H9 (cell line): ENCODE measurements around the gene KMT2C. TPM values are rescaled to one million over a fixed set of nuclear protein-coding genes. Genes with fewer than 3 reads are reported as not detected.

Experiments used
- DNase-seq: peaks from one replicate; pipeline ENCODE4 v3.0.0-alpha.2; 2017
- H2AFZ ChIP-seq: one replicate; pipeline ENCODE4 v1.6.1; 2013; ENCODE audit warnings: mild to moderate bottlenecking, low read length, control low read depth, moderate library complexity
- H2AK5ac ChIP-seq: 2 replicates; pipeline ENCODE4 v1.6.1; 2013; ENCODE audit warnings: low read length, control low read depth, mixed read lengths; ENCODE audit not compliant: insufficient read length
- H2BK120ac ChIP-seq: one replicate; pipeline ENCODE4 v1.6.1; 2013; ENCODE audit warnings: low read depth, mild to moderate bottlenecking, low read length, control low read depth, inconsistent platforms; ENCODE audit not compliant: poor library complexity, severe bottlenecking
- H2BK12ac ChIP-seq: 2 replicates; pipeline ENCODE4 v1.6.1; 2013; ENCODE audit warnings: low read length, control low read depth, mixed read lengths, low read depth; ENCODE audit not compliant: insufficient read length
- H2BK15ac ChIP-seq: 2 replicates; pipeline ENCODE4 v1.6.1; 2013; ENCODE audit warnings: low read depth, low read length, control low read depth
- H2BK20ac ChIP-seq: one replicate; pipeline ENCODE4 v1.6.1; 2013; ENCODE audit warnings: low read depth, mild to moderate bottlenecking, low read length, control low read depth, inconsistent platforms; ENCODE audit not compliant: poor library complexity, severe bottlenecking
- H2BK5ac ChIP-seq: 2 replicates; pipeline ENCODE4 v1.6.1; 2013; ENCODE audit warnings: low read length, control low read depth, mixed read lengths; ENCODE audit not compliant: insufficient read length
- H3K14ac ChIP-seq: 2 replicates; pipeline ENCODE4 v1.6.1; 2013; ENCODE audit warnings: low read length, control low read depth; ENCODE audit not compliant: insufficient read depth
- H3K18ac ChIP-seq: 2 replicates; pipeline ENCODE4 v1.6.1; 2013; ENCODE audit warnings: low read depth, mild to moderate bottlenecking, mixed read lengths, low read length, control low read depth; ENCODE audit not compliant: insufficient read length
- H3K23ac ChIP-seq: 2 replicates; pipeline ENCODE4 v1.6.1; 2013; ENCODE audit warnings: low read length, control low read depth, mixed read lengths, low read depth; ENCODE audit not compliant: insufficient read length
- H3K23me2 ChIP-seq: 2 replicates; pipeline ENCODE4 v1.6.1; 2013; ENCODE audit warnings: low read depth, mild to moderate bottlenecking, mixed read lengths, low read length, control low read depth; ENCODE audit not compliant: insufficient read length, poor library complexity, severe bottlenecking
- H3K27ac ChIP-seq: 2 replicates; pipeline ENCODE4 v1.5.1; 2013; ENCODE audit warnings: low read length, control low read depth, mixed read lengths, low read depth; ENCODE audit not compliant: insufficient read length
- H3K27me3 ChIP-seq: 2 replicates; pipeline ENCODE4 v1.6.1; 2013; ENCODE audit warnings: low read length, control low read depth, inconsistent platforms; ENCODE audit not compliant: insufficient read depth
- H3K4ac ChIP-seq: 2 replicates; pipeline ENCODE4 v1.6.1; 2013; ENCODE audit warnings: low read depth, mild to moderate bottlenecking, control low read depth, inconsistent platforms, low read length, moderate library complexity
- H3K4me1 ChIP-seq: 2 replicates; pipeline ENCODE4 v1.6.1; 2013; ENCODE audit warnings: low read length, control low read depth, inconsistent platforms; ENCODE audit not compliant: insufficient read depth
- H3K4me2 ChIP-seq: 2 replicates; pipeline ENCODE4 v1.6.1; 2013; ENCODE audit warnings: low read length, control low read depth, mixed read lengths; ENCODE audit not compliant: insufficient read length, insufficient read depth
- H3K56ac ChIP-seq: 2 replicates; pipeline ENCODE4 v1.6.1; 2013; ENCODE audit warnings: low read depth, mild to moderate bottlenecking, mixed read lengths, low read length, control low read depth; ENCODE audit not compliant: insufficient read length
- H3K79me1 ChIP-seq: 2 replicates; pipeline ENCODE4 v1.6.1; 2013; ENCODE audit warnings: low read depth, mild to moderate bottlenecking, moderate library complexity, low read length, control low read depth, inconsistent platforms; ENCODE audit not compliant: insufficient read depth, poor library complexity, severe bottlenecking
- H3K79me2 ChIP-seq: 2 replicates; pipeline ENCODE4 v1.6.1; 2013; ENCODE audit warnings: low read length, control low read depth, inconsistent platforms; ENCODE audit not compliant: insufficient read depth
- H3K9ac ChIP-seq: 2 replicates; pipeline ENCODE4 v1.6.1; 2013; ENCODE audit warnings: low read length, control low read depth, mixed read lengths; ENCODE audit not compliant: insufficient read length; ENCODE audit errors: extremely low read depth
- H3K9me3 ChIP-seq: one replicate; pipeline ENCODE4 v1.6.1; 2013; ENCODE audit warnings: low read depth, low read length, inconsistent platforms; ENCODE audit not compliant: control insufficient read depth
- H3T11ph ChIP-seq: one replicate; pipeline ENCODE4 v1.6.1; 2013; ENCODE audit warnings: mild to moderate bottlenecking, low read length, control low read depth, inconsistent platforms
- H4K20me1 ChIP-seq: one replicate; pipeline ENCODE4 v1.6.1; 2013; ENCODE audit not compliant: control insufficient read depth, insufficient read length, insufficient read depth
- H4K5ac ChIP-seq: 2 replicates; pipeline ENCODE4 v1.6.1; 2013; ENCODE audit warnings: low read depth, mild to moderate bottlenecking, mixed read lengths, low read length, control low read depth; ENCODE audit not compliant: insufficient read length
- H4K8ac ChIP-seq: replicated peaks from 2 replicates; pipeline ENCODE4 v1.6.1; 2013; ENCODE audit warnings: low read length, control low read depth, mixed read lengths, low read depth; ENCODE audit not compliant: insufficient read length
- H4K91ac ChIP-seq: 2 replicates; pipeline ENCODE4 v1.6.1; 2013; ENCODE audit warnings: low read depth, mild to moderate bottlenecking, moderate library complexity, mixed read lengths, low read length, control low read depth; ENCODE audit not compliant: insufficient read length
- H3K27ac Mint-ChIP-seq, 3 experiments: 2 replicates in 2 of 3; 3 replicates in 1 of 3; pipeline ENCODE4 v1.8.0; 2020 to 2021; ENCODE audit warnings: mixed read lengths in 3 of 3, mild to moderate bottlenecking in 1 of 3, moderate library complexity in 1 of 3
- H3K27me3 Mint-ChIP-seq: 2 replicates; pipeline ENCODE4 v1.8.0; 2021; ENCODE audit warnings: low read depth, mild to moderate bottlenecking, moderate library complexity, mixed read lengths
- H3K36me3 Mint-ChIP-seq, 3 experiments: 2 replicates in 2 of 3; 3 replicates in 1 of 3; pipeline ENCODE4 v1.8.0; 2020 to 2021; ENCODE audit warnings: low read depth in 3 of 3, mixed read lengths in 3 of 3; ENCODE audit not compliant: insufficient read depth in 1 of 3
- H3K4me1 Mint-ChIP-seq, 2 experiments: 2 replicates each; pipeline ENCODE4 v1.8.0; 2020; ENCODE audit warnings: mixed read lengths in 2 of 2
- H3K4me3 Mint-ChIP-seq, 2 experiments: 2 replicates in 1 of 2; 3 replicates in 1 of 2; pipeline ENCODE4 v1.8.0; 2020 to 2021; ENCODE audit warnings: mild to moderate bottlenecking in 2 of 2, mixed read lengths in 2 of 2, moderate library complexity in 1 of 2
- H3K9me3 Mint-ChIP-seq, 2 experiments: 2 replicates in 1 of 2; 3 replicates in 1 of 2; pipeline ENCODE4 v1.8.0; 2020; ENCODE audit warnings: mild to moderate bottlenecking in 2 of 2, mixed read lengths in 2 of 2, moderate library complexity in 1 of 2
- CTCF ChIP-seq: fragments of 200-600 bp; sonication (generic); conservative IDR thresholded peaks from 3 replicates; pipeline ENCODE4 v1.8.0; 2021; ENCODE audit warnings: antibody characterized with exemption, mild to moderate bottlenecking
- WGBS: extraction: QIAGEN DNeasy Blood & Tissue Kit; methylation state at CpG from one replicate; pipeline ENCODE4 v1.1.7; 2013; ENCODE audit warnings: missing lambda C conversion rate, low lambda C conversion rate, mixed read lengths; ENCODE audit not compliant: insufficient read length; ENCODE audit errors: extremely low coverage; 5-methylcytosine and 5-hydroxymethylcytosine counted together
- total RNA-seq: library from RNA; stranded (reverse); gene quantifications from 2 replicates; pipeline ENCODE4 v1.2.1, GENCODE V29; 2021

KMT2C gene
- total RNA-seq, 1 experiment from 2014 or later: 32.2 TPM

- H3T11ph ChIP-seq: no peak overlapping the region
- H3K27me3 Mint-ChIP-seq: no peaks in the 10 kb centered on the region
- no peak overlapping the region for H3K4me3 Mint-ChIP-seq
- H4K8ac ChIP-seq: no peak overlapping the region
- H3K4me1 ChIP-seq: no peaks in the 10 kb centered on the region
- no peaks in the 10 kb centered on the region for H3K9me3 Mint-ChIP-seq
- H2BK12ac ChIP-seq: no peak overlapping the region
- DNase-seq: no peak
- H2AFZ ChIP-seq: no peak overlapping the region
- H3K36me3 Mint-ChIP-seq: peaks cover 5 to 34% (median 28%) of the 10 kb centered on the region in 3 experiments; a peak in 6 of 7 replicates
- no peak overlapping the region for H3K4me2 ChIP-seq
- WGBS: 100% methylated on average over 2 of the region's 2 CpGs
- no peak overlapping the region for H3K23ac ChIP-seq
- TF ChIP-seq CTCF: no peak
- H3K23me2 ChIP-seq: no peaks in the 10 kb centered on the region
- H2BK5ac ChIP-seq: no peak overlapping the region
- H2AK5ac ChIP-seq: no peak overlapping the region
- no peak overlapping the region for H3K56ac ChIP-seq
- H2BK15ac ChIP-seq: no peak overlapping the region
- H3K27ac ChIP-seq: no peak overlapping the region
- no peak overlapping the region for H2BK120ac ChIP-seq
- no peaks in the 10 kb centered on the region for H3K27me3 ChIP-seq
- no peak overlapping the region for H4K91ac ChIP-seq
- H3K79me1 ChIP-seq: no peaks in the 10 kb centered on the region
- H3K4ac ChIP-seq: no peak overlapping the region
- no peaks in the 10 kb centered on the region for H3K4me1 Mint-ChIP-seq
- no peaks in the 10 kb centered on the region for H3K9me3 ChIP-seq
- no peaks in the 10 kb centered on the region for H4K20me1 ChIP-seq
- H2BK20ac ChIP-seq: no peak overlapping the region
- no peak overlapping the region for H3K9ac ChIP-seq
- H3K27ac Mint-ChIP-seq: no peak overlapping the region
- H3K14ac ChIP-seq: no peak overlapping the region
- H3K79me2 ChIP-seq: no peaks in the 10 kb centered on the region
- H4K5ac ChIP-seq: no peak overlapping the region
- no peak overlapping the region for H3K18ac ChIP-seq
Measured at GRCh38 chr7:152189061-152189460, 246.7 kb downstream of the KMT2C start.
